HCT116 (cell line): ENCODE data around the gene AMZ1. TPM values are rescaled to one million over a fixed set of nuclear protein-coding genes. Genes with fewer than 3 reads are reported as not detected.

Source experiments
- ATAC-seq: fragments of 200-7000 bp; cut with Tn5 transposase; 2 replicates; pipeline ENCODE4 v1.9.1; 2020; ENCODE audit warnings: mild to moderate bottlenecking, moderate library complexity
- BruUV-seq: library from RNA; stranded (reverse); fragments of 400-500 nt; replicated peaks from 2 replicates; lab custom pipeline; 2021; lab: Mats Ljungman, UMichigan
- CTCF ChIA-PET: fragments of 300-600 bp; sonication (Branson Sonifier 250); formaldehyde crosslinking; loops from one replicate; lab custom pipeline; 2021; ENCODE audit warnings: antibody characterized with exemption; lab: Charles Lee
- POLR2A ChIA-PET: fragments of 300-600, 350-600 bp; sonication (Branson Sonifier 250); formaldehyde crosslinking; loops from one replicate; lab custom pipeline; 2021; ENCODE audit warnings: antibody characterized with exemption; lab: Charles Lee
- RAD21 ChIA-PET, 2 experiments: fragments of 300-600 bp; sonication (Branson Sonifier 250); formaldehyde crosslinking; loops; one replicate each; lab custom pipeline; 2023; ENCODE audit warnings: low total read pairs in 2 of 2; ENCODE audit not compliant: uncharacterized antibody in 2 of 2, unreplicated experiment in 2 of 2, low non-redundant PET in 1 of 2; lab: Charles Lee
- DNase-seq: peaks from one replicate; pipeline ENCODE4 v3.0.0-alpha.2; 2010; ENCODE audit warnings: low read depth, low spot score
- H2AFZ ChIP-seq: fragments of 200-600 bp; shearing (Covaris generic), sonication (generic); 2 replicates; pipeline ENCODE4 v1.6.1; 2017; ENCODE audit warnings: low read depth, mixed run types, mixed read lengths, antibody characterized with exemption, low read length; ENCODE audit not compliant: poor library complexity, severe bottlenecking
- H3K27ac ChIP-seq: 2 replicates; pipeline ENCODE4 v1.5.1; 2012; ENCODE audit warnings: low read depth, low read length
- H3K27me3 ChIP-seq: fragments of 200-600 bp; sonication (generic); 2 replicates; pipeline ENCODE4 v1.6.1; 2016; ENCODE audit warnings: mixed run types, low read length, mixed read lengths; ENCODE audit not compliant: insufficient read depth
- H3K36me3 ChIP-seq, 2 experiments: fragments of 200-500 bp in 1 of 2; fragments of 200-600 bp in 1 of 2; sonication (Bioruptor generic) in 1 of 2; sonication (generic) in 1 of 2; 2 replicates each; pipeline versions ENCODE4 v1.5.1 to v1.6.1; 2014 to 2016; ENCODE audit warnings: low read length in 2 of 2, inconsistent platforms in 1 of 2, mixed read lengths in 1 of 2, mixed run types in 1 of 2; ENCODE audit not compliant: insufficient read depth in 2 of 2, control insufficient read depth in 1 of 2
- H3K4me1 ChIP-seq, 2 experiments: fragments of 200-600 bp in 1 of 2; sonication (generic) in 1 of 2; 2 replicates each; pipeline versions ENCODE4 v1.5.1 to v1.6.1; 2012 to 2017; ENCODE audit warnings: low read length in 2 of 2, inconsistent platforms in 1 of 2, mild to moderate bottlenecking in 1 of 2, mixed read lengths in 1 of 2, mixed run types in 1 of 2, moderate library complexity in 1 of 2; ENCODE audit not compliant: insufficient read depth in 2 of 2, control insufficient read depth in 1 of 2
- H3K4me2 ChIP-seq: fragments of 200-600 bp; sonication (generic); 2 replicates; pipeline ENCODE4 v1.6.1; 2017; ENCODE audit warnings: mixed run types, low read length, mixed read lengths
- H3K4me3 ChIP-seq, 2 experiments: fragments of 200-600 bp in 1 of 2; sonication (generic) in 1 of 2; replicated peaks in 1 of 2; 2 replicates each; pipeline ENCODE4 v1.5.1; 2011 to 2016; ENCODE audit warnings: low read length in 2 of 2, control low read depth in 1 of 2, low read depth in 1 of 2, mild to moderate bottlenecking in 1 of 2, mixed read lengths in 1 of 2, mixed run types in 1 of 2
- H3K79me2 ChIP-seq: fragments of 200-600 bp; sonication (generic); 2 replicates; pipeline ENCODE4 v1.6.1; 2017; ENCODE audit warnings: mild to moderate bottlenecking, mixed run types, low read length, moderate library complexity, mixed read lengths; ENCODE audit not compliant: insufficient read depth
- H3K9ac ChIP-seq: fragments of 200-600 bp; sonication (generic); 2 replicates; pipeline ENCODE4 v1.6.1; 2016; ENCODE audit warnings: low read length, mixed read lengths
- H3K9me2 ChIP-seq: fragments of 200-600 bp; sonication (generic), shearing (Covaris generic); 2 replicates; pipeline ENCODE4 v1.6.1; 2017; ENCODE audit warnings: mixed run types, mild to moderate bottlenecking, moderate library complexity; ENCODE audit not compliant: insufficient read depth
- H3K9me3 ChIP-seq, 2 experiments: fragments of 200-500 bp in 1 of 2; fragments of 200-600 bp in 1 of 2; sonication (Bioruptor generic) in 1 of 2; sonication (generic) in 1 of 2; 2 replicates each; pipeline ENCODE4 v1.6.1; 2014 to 2017; ENCODE audit warnings: low read length in 2 of 2, mixed read lengths in 2 of 2, inconsistent platforms in 1 of 2, low read depth in 1 of 2, mild to moderate bottlenecking in 1 of 2, mixed run types in 1 of 2, moderate library complexity in 1 of 2; ENCODE audit not compliant: control insufficient read depth in 1 of 2, insufficient read depth in 1 of 2
- H4K20me1 ChIP-seq: fragments of 200-600 bp; sonication (generic), shearing (Covaris generic); 2 replicates; pipeline ENCODE4 v1.6.1; 2017; ENCODE audit warnings: mixed run types, mild to moderate bottlenecking, moderate library complexity; ENCODE audit not compliant: insufficient read depth
- CBX3 ChIP-seq: IDR thresholded peaks from 2 replicates; pipeline ENCODE4 v1.6.1; 2012; ENCODE audit warnings: low read depth
- CEBPB ChIP-seq: IDR thresholded peaks from 2 replicates; pipeline ENCODE4 v1.6.1; 2012; ENCODE audit warnings: low read depth
- EGR1 ChIP-seq: IDR thresholded peaks from 2 replicates; pipeline ENCODE4 v1.6.1; 2012; ENCODE audit warnings: low read depth
- ELF1 ChIP-seq: IDR thresholded peaks from 2 replicates; pipeline ENCODE4 v1.6.1; 2012; ENCODE audit warnings: low read depth, borderline replicate concordance
- EZH2phosphoT487 ChIP-seq: fragments of 200-600 bp; IDR thresholded peaks from 2 replicates; pipeline ENCODE4 v1.6.1; 2018; ENCODE audit warnings: antibody characterized with exemption, borderline replicate concordance
- POLR2A ChIP-seq: IDR thresholded peaks from 2 replicates; pipeline ENCODE4 v1.7.0; 2011; ENCODE audit warnings: borderline replicate concordance; ENCODE audit not compliant: insufficient read depth, insufficient read length; ENCODE audit errors: extremely low read depth
- POLR2AphosphoS5 ChIP-seq: IDR thresholded peaks from 2 replicates; pipeline ENCODE4 v1.6.1; 2011; ENCODE audit warnings: mild to moderate bottlenecking, low read depth, low read length, moderate library complexity
- RAD21 ChIP-seq: IDR thresholded peaks from 2 replicates; pipeline ENCODE4 v1.6.1; 2012; ENCODE audit warnings: low read depth, mild to moderate bottlenecking
- REST ChIP-seq: IDR thresholded peaks from 2 replicates; pipeline ENCODE4 v1.6.1; 2012; ENCODE audit warnings: low read depth
- SP1 ChIP-seq: IDR thresholded peaks from 2 replicates; pipeline ENCODE4 v1.6.1; 2012; ENCODE audit warnings: low read depth
- TCF7L2 ChIP-seq: IDR thresholded peaks from 2 replicates; pipeline ENCODE4 v1.7.0; 2011; ENCODE audit warnings: borderline replicate concordance, inconsistent platforms; ENCODE audit not compliant: insufficient read depth, insufficient read length; ENCODE audit errors: extremely low read depth
- YY1 ChIP-seq: IDR thresholded peaks from 2 replicates; pipeline ENCODE4 v1.6.1; 2011; ENCODE audit warnings: low read length, low read depth, moderate library complexity, mild to moderate bottlenecking; ENCODE audit not compliant: insufficient replicate concordance; ENCODE audit errors: extremely low read depth
- ZBTB33 ChIP-seq: IDR thresholded peaks from 2 replicates; pipeline ENCODE4 v1.6.1; 2011; ENCODE audit warnings: mild to moderate bottlenecking, low read length, moderate library complexity; ENCODE audit not compliant: insufficient replicate concordance; ENCODE audit errors: extremely low read depth
- intact Hi-C: fragments of 100-400 bp; cut with micrococcal nuclease; formaldehyde crosslinking; loops from 2 replicates; pipeline ENCODE4 v1.10.0; 2022
- total RNA-seq: library from RNA; stranded (reverse); gene quantifications from one replicate; pipeline ENCODE4 v1.2.1, GENCODE V29; 2021; ENCODE audit not compliant: unreplicated experiment
- TF ChIP-seq, protein P1 (sequence below), 3 experiments: fragments of 200-600 bp in 1 of 3; sonication (generic) in 1 of 3; IDR thresholded peaks in 2 of 3; conservative IDR thresholded peaks in 1 of 3; 2 replicates each; pipeline ENCODE4 v1.5.1; 2012 to 2017; ENCODE audit warnings: low read depth in 2 of 3, low read length in 2 of 3, antibody characterized with exemption in 1 of 3, borderline replicate concordance in 1 of 3, control low read depth in 1 of 3, mild to moderate bottlenecking in 1 of 3, mixed read lengths in 1 of 3, mixed run types in 1 of 3, moderate library complexity in 1 of 3; ENCODE audit not compliant: insufficient read depth in 1 of 3

AMZ1 gene
- total RNA-seq, 1 experiment from 2014 or later, result not detected

DNA sequence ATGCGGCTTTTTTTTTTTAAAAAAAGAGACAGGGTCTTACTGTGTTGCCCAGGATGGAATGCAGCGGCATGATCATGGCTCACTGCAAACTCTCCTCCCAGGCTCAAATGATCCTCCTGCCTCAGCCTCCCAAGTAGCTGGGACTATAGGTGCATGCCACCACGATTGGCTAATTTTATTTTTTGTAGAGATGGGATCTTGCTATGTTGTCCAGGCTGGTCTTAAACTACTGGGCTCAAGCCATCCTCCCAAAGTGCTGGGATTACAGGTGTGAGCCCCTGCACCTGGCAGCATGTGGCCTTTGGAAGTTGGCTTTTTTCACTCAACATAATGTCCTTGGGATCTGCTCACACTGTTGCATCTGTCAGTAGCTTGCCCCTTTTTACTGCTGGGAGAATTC lies 65.1 kb downstream of the AMZ1 start:
- H3K27ac ChIP-seq, result no peak overlapping the region
- no peak overlapping the region for H2AFZ ChIP-seq
- peaks cover 16 to 19% of the 10 kb centered on the region in 2 experiments for H3K4me1 ChIP-seq
- RAD21 ChIA-PET, result no interaction called here
- no peaks in the 10 kb centered on the region for H3K27me3 ChIP-seq
- DNase-seq, result no peak
- no peaks in the 10 kb centered on the region for H4K20me1 ChIP-seq
- no peaks in the 10 kb centered on the region for H3K36me3 ChIP-seq
- no peaks in the 10 kb centered on the region for H3K9me3 ChIP-seq
- H3K4me2 ChIP-seq, result no peak overlapping the region
- CTCF ChIA-PET, result no interaction called here
- ATAC-seq, result no peak
- H3K4me3 ChIP-seq, result no peak overlapping the region
- peaks cover 8% of the 10 kb centered on the region; the same call in 1 of the 2 replicates for H3K79me2 ChIP-seq
- POLR2A ChIA-PET, result no interaction called here
- no peaks in the 10 kb centered on the region for H3K9me2 ChIP-seq
- no peak for TF ChIP-seq ZBTB33
- TF ChIP-seq, protein P1, sequence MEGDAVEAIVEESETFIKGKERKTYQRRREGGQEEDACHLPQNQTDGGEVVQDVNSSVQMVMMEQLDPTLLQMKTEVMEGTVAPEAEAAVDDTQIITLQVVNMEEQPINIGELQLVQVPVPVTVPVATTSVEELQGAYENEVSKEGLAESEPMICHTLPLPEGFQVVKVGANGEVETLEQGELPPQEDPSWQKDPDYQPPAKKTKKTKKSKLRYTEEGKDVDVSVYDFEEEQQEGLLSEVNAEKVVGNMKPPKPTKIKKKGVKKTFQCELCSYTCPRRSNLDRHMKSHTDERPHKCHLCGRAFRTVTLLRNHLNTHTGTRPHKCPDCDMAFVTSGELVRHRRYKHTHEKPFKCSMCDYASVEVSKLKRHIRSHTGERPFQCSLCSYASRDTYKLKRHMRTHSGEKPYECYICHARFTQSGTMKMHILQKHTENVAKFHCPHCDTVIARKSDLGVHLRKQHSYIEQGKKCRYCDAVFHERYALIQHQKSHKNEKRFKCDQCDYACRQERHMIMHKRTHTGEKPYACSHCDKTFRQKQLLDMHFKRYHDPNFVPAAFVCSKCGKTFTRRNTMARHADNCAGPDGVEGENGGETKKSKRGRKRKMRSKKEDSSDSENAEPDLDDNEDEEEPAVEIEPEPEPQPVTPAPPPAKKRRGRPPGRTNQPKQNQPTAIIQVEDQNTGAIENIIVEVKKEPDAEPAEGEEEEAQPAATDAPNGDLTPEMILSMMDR (IDR thresholded peaks at IDR 0.05 in 2 of 3, conservative IDR thresholded peaks at IDR 0.05 in 1 of 3; ENCODE audit: borderline replicate concordance in 1 of 3, insufficient read depth in 1 of 3, low read depth in 2 of 3, low read length in 2 of 3), result no peak
- TF ChIP-seq POLR2A, result no peak
- TF ChIP-seq REST, result no peak
- no peak for TF ChIP-seq RAD21
- no peak for TF ChIP-seq CBX3
- no peak for TF ChIP-seq EGR1
- TF ChIP-seq CEBPB, result no peak
- TF ChIP-seq POLR2AphosphoS5, result no peak
- TF ChIP-seq YY1, result no peak
- TF ChIP-seq EZH2phosphoT487, result no peak
- no peak for TF ChIP-seq ELF1
- TF ChIP-seq SP1, result no peak
- no peak for TF ChIP-seq TCF7L2
- BruUV-seq, result no TSS peak
- intact Hi-C loops, result no loop called here
- H3K9ac ChIP-seq, result no peak overlapping the region
